GM21367 (cell line): ENCODE measurements around the gene PRSS22.

ENCODE experiments used
- ATAC-seq: cut with Tn5 transposase; IDR thresholded peaks from one replicate; pipeline ENCODE4 v1.9.1; 2021; ENCODE audit not compliant: unreplicated experiment

The PRSS22 gene

DNA sequence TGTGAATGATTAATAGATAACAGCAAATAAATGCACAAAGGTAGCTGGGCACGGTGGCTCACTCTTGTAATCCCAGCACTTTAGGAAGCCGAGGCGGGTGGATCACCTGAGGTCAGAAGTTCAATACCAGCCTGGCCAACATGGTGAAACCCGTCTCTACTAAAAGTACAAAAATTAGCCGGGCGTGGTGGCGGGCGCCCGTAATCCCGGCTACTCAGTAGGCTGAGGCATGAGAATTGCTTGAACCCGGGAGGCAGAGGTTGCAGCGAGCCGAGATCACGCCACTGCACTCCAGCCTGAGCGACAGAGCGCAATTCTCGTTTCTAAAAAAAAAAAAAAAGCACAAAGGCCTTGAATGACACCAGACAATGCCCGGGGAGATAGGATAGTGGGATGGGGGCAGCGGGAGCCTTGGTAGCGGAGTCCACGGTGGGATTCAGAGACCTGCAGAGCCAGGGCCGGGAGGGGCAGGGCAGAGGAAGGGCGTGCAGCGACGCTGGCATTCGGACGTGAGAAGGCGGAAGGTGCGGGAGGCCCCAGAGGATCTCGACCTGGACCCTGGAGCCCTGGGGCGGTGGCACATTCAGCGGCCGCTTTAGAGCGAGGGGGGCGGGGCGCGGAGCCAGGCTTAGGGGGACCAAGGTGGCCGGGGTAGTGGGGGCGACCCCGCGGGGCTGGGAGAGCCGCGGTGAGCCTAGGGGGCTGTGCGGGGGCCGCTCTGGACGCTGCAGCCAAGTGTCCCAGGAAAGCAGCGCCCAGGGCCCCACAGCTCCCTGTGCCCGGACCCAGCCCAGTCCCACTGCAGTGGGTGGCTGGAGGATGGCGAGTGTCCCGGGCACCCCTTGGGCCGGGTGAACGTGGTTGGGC, 24.0 kb upstream of the PRSS22 start:
- no peak for ATAC-seq

DNA sequence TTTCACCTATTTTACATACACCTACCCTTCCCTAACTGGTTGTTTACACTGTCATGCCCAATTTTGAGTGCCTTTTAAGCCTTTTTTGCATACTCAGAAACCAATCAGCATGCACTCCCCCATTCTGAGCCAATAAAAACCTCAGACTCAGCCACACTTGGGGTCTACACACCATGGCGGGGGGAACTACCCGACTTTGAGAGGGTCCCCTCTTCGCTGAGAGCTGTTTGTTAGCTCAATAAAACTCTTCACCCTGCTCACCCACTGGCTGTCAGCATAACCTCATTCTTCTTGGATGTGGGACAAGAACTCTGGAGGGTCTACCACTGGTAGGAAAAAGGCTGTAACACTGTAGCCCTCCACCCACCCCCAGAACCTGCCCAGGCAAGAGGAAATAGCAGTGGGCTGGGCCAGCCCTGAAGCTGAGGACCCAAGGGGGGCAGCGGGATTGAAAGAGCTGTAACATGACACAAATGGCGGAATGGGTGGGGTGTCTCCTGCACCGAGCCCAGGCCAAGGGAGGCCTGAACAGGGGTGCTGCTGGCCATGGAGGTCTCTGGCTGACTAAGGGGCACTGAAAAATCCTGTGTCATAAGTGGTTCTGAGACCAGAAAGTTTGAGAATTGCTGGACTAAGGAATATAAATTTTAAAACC, 22.0 kb upstream of the PRSS22 start:
- ATAC-seq, result no peak

DNA sequence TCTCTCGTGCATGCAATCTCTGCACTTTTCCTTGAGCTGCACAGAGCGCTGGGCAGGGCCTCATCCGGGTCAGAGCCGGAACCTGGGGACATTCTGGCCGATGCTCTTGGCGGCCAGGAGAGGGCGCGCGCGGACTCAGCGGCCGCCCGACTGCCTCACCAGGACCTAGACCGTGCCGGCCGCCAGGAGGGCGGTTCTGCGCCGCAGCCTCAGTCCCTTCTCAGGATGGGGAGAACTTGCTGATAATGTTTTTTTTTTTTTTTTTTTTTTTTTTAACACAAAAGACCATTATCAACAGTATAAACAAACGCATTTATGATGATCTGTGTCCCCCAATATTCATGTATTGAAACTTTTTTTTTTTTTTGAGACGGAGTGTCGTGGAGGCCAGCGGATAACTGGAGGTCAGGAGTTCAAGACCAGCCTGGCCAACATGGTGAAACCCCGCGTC, 17.0 kb upstream of the PRSS22 start:
- no peak for ATAC-seq

DNA sequence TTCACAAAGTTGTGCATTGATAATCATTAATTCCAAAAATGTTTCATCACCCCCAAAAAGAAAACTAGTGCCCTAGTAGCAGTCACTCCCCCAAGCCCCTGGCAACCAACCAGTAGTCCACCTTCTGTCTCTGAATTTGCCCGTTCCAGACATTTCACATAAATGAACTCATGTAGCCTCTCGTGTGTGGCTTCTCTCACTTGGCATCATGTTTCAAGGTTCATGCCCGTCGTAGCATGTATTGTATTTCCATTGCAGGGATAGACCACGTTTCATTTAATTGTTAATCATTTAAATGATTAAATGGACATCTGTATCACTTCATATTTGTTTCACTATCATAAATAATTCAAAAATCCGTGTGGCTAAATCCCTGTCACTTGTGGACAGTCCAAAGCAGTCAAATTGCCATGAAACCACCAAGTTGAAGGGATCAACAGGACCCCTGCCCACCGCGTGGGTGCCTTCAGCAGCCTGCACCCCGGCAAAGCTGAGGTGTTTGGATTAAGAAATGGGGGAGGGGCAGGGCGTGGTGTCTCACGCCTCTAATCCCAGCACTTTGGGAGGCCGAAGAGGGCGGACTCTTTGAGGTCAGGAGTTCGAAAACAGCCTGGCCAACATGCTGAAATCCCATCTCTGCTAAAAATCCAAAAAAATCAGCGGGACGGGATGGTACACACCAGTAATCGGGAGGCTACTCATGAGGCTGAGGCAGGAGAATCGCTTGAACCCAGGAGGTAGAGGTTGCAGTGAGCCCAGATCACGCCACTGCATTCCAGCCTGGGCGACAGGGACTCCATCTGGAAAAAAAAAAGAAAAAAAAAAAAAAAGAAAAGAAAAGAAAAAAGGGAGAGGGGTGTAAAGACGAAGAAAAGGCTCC, 16.3 kb upstream of the PRSS22 start:
- no peak for ATAC-seq

DNA sequence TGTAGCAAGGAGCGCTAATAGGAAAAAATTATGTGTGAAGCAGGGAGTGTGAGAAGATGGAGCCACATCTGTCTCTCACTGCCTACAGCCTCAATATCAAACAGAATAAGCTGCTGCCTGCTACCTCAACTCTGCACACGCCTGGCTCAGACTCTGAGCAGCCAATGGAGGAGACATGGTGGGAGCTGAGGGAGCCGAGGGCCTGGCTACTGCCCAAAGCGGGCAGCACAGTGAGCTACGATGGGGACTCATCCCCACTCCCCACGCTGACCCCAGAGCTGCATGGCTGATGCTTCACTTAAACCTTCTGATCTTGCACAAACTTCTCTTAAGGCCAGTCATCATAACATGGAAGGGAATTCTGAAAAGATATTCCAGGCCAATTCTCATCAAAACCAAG, 14.0 kb upstream of the PRSS22 start:
- no peak for ATAC-seq

DNA sequence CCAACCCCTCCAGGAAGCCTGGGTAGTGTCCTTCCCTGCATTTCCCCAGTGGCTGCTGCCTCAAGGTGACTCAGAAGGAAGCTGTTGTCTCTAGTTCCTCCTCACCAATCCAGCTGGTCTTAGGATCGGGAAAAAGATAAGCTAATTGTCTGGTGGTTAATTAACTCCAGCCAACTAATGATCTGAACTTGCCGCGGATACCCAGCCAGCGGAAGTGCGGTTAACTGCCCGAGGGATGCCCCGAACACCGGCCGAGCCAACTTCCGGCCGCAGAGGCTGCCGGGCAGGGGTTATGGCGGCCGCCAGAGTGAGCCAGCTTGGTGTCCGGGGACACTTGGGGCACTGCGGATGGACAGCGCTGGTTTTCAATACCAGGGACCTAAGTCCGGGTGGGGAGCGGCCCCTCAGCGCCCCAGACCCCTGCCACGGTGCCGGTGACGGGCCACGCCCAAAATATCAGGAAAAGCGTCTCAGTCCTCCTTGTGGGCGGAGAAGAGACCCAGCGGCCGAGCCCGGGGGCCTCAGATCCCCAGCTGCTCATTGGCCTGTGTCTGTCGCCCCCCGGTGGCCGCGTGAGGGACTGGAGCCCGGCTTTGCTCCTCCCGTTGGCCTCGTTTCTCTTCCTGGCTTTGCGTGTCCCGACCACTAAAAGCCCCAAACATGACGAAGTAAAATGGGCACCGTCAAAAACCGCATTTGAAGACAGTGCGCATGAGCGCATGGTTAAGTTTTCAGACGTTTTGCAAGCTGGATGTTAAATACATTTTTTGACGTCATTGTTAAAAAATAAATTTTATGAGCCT, 10.2 kb upstream of the PRSS22 start:
- peak; percentile 80 for ATAC-seq

DNA sequence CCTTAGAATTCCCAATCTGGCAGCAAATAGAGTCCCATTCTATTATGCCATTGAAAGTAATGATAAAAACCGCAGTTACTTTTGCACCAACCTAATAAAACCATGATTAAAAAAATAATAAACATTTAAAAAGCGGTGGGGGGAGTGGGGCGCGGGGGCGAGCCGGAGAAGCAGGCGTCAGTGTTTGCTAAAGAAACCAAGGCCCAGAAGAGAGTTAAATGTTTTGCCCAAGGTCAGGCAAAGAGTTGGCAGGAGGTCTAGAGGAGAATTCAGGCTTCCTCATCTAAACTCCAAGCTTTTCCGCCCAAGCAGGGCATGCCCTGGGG, 9.7 kb upstream of the PRSS22 start:
- ATAC-seq, result no peak

DNA sequence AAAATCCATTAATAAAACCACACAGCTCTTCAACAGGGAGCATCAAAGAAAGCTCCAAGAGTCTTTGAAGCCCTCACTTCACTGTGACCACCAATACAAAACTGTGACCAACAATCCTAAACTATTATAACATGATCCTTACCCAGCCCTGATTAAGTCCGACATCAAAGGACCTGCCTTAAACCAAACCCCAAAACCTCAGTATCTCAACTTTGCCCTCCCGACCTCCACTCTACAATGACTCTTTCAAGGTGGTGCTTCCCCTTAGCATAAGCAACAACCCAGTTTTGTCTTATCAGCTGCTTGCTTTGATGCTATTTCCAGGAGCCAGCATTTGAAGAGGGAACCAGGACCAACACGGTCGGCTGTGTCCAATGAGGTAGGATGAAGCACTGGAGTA, 8.5 kb upstream of the PRSS22 start:
- ATAC-seq, result no peak

DNA sequence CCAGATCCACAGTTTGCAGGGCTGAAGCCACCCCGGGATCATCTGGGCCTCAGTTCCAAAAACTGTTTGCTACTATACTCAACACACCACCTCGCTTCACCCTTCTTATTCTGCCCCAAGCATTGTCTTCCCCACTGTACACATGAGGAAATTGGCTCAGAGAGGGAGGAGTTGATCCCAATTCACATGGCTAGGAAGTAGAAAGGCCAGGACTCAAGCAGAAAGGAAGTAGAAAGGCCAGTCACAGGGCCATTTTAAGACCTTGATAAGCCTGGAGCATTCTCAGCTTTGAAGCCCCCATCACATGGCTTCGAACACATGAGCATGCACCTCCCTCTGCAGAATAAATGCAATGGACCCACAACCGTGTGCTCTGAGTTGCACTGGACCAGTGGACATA, 7.7 kb upstream of the PRSS22 start:
- ATAC-seq, result no peak

DNA sequence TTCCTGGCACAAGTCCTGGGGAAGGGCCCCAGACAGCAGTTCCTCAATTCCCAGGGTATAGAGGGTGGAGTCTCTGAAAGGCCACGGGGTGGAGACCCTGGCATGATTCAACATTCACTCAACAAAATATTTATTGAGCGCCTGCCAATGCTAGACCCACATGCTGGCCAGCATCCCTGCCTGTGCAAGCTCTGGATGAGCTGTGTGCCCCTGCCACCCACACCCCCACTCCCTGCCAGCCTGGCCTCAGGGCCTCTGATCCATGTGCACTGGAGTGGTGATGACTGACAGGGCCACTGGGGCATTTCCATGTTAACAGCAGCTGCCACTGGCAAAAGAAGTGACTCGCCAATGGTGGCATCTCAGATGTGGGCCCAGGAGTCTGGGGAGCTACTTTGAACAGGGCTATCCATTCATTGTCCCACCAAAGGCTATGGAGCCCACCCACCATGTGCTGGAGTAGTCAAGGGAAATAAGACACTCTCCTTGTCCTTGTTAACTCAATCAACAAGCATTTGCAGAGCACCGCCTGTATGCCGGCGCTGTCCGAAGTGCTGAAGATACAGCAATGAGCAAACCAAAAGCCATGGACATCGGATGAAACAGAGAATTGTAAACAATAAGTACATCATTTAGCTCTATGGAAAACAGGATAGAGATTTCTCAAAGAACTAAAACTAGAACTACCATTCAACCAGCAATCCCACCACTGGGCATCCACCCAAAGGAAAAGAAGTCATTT, 3.0 kb upstream of the PRSS22 start:
- ATAC-seq, result no peak

DNA sequence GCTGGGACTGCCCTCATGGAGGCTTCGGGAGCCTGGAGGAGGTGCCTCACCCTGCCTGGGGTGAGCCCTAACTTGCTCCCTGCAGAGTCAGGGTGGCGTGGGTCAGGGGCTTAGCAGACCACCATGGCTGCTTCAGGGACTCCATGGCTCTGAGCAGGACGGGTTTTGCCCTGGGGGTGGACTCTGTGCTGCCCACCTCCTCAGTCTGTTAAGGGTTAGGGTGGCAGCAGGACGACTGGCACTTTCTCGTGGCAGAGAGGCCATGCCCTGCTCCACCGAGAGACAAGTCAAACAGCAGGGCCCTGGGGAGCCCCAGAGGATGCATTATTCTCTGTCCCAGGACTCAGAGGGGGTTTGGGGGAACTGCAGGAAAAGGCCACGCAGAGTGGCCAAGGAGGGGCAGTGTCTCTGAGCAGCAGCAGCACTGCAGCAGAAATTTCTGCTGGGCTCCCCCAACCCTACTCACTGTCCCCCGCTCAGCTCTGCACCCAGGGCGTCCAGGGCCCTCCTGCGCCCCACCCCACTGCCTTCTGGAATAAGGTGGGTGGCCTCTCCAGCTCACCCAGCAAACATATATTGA, 1.8 kb upstream of the PRSS22 start:
- no peak for ATAC-seq

DNA sequence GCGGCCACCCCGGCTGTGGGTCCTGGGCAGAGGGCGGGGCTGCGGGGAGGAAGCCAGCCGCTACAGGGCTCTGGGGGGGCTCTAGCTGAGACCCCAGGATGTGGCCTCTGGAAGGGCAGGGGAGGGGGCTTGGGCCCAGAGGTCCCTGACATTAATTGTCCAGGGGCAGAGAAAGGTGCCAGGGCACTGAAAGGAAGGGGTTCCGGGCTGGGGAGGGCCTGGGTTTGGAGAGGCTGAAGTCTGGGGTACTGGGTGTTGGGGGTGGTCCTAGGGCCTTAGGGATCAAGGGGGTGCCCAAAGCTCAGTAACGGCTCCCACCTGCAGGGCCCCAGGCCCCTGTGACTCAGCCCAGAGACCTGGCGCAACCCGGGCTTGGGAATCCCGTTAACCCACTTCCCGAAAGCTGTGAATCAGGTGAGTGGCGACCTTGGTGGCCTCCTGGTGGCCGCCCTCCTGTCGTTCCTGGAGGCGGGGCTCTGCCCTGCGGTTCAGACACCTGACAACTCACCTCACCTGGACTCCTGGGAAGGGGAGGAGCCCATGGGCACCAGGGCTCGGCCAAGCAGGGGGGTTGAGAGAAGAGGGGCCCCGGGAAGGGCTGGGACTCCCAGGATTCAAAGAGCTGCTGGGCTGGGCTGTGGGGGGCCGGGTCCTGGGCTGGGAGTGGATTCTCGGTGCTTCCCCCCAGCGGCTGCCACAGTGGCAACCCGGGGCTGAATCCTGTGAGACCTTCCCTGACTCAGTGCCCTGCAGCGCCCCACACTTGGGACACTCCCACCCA, 465 bp upstream of the PRSS22 start:
- ATAC-seq, result no peak

DNA sequence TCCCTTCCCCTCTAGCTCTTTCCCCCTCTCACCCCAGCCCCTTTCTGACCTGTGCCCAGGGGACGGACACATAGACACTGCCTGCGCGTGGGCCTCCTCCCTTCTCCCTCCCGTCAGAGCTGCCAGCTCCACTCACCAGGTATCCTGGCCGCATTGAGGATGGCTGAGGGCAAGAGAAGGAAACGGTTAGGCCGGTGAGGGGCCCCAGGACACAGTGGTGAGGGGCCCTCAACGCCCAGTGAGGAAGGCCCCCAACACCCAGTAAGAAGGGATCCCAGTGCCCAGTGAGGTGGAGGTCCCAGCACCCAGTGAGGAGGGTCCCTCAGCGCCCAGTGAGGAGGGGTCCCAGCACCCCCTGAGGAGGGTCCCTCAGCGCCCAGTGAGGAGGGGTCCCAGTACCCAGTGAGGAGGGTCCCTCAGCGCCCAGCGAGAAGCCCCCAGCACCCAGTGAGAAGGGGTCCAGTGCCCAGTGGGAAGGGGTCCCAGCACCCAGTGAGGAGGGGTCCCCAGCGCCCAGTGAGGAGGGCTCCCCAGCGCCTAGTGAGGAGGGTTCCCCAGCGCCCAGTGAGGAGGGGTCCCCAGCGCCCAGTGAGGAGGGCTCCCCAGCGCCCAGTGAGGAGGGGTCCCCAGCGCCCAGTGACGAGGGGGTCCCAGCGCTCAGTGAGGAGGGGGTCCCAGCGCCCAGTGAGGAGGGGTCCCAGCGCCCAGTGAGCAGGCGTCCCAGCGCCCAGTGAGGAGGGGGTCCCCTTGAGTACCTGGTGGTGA, 1.1 kb downstream of the PRSS22 start:
- ATAC-seq, result no peak

DNA sequence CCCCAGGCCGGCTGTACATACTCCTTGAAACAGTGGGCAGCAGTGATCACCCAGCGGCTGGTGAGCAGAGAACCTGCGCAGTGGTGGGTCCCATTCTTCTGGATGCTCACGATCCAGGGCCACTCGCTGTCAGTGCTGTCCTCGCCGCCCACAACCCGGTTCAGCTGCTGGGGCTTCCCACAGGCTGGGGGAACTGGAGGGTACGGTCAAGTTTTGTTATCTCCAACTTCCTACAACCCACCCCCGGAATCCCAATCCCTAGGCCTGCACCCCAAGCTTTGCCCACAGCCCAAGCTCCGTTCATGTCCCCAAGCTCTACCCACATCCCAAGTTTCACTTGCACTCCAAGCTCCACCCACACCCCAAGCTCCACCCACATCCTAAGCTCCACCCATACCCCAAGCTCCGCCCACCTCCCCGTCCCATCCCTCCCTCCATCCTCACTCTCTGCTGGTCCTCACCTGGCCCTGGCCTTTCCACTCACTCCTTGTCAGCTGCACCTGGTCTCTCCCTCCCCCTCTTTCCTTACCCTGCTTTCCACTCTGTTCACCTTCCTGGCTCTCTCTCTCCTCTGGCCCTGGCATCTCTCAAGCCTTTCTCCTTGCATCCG, 1.8 kb downstream of the PRSS22 start:
- ATAC-seq, result no peak

DNA sequence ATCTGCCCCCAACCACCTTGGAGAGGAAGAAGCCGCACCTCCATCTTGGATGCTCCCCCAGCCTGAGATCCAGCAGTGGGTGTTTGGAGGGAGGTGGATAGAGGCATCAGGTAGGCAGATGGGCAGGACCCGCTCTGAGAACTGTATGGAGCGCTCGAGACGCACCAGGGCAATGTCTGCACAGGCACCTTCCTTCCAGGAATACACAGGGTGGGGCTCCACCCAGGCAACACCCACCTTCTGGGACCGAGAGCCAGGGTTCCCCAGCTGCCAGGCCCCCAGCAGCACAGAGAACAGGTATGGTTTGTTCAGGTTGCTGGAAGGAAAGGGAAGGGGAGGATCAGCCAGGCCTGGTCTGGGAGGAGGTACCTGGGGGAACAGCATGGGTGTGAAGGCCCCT, 2.4 kb downstream of the PRSS22 start:
- ATAC-seq, result no peak

DNA sequence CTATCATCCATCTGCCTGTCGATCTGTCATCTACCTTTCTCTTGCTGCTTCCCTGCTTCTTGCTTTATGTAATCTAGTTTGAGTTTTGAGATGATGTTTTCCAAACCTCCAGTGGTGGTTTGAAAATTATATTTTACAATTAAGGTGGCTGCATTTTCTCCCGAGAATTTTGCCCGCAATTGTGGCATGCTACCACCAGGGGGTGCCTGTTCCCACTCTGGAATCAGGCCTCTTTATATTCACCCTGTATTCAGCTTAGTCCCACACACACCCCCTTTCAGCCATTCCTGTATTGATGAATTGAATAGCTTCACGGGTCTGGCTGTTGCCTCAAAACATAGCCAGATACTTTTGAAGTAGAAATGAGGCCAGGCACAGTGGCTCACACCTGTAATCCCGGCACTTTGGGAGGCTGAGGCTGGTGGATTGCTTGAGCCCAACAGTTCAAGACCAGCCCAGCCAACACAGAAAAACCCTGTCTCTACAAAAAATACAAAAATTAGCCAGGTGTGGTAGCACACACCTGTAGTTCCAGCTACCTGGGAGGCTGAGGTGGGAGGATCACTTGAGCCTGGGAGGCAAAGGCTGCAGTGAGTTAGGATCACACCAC, 3.2 kb downstream of the PRSS22 start:
- ATAC-seq, result no peak

DNA sequence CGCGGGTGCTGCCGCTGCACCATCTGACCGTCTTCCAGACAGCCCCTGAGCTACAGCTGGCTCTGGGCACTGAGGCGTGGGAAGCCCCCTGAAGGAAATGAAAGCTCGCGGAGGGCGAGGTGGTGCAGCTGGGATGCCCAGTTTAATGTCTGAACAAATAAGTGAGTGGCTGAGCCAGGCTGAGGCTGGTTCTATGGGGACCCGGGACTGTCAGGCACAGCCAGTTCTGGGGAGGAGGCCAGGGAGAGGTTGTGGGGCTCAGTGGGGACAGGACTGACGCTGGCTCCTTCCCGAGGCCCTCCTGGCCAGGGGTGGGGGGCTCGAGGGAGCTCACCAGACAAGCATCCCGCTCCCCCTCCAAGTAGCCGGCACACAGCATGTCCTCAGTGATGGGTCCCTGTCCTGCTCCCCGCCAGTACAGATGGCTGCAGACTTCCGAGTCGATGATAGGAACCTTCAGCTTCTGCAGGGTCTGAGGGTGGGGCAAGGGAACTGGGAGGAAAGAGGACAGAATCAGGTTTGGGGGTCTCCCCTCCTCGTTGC, 4.4 kb downstream of the PRSS22 start:
- no peak for ATAC-seq
